Measurements from ENCODE around the gene CETP.

Gene CETP

DNA sequence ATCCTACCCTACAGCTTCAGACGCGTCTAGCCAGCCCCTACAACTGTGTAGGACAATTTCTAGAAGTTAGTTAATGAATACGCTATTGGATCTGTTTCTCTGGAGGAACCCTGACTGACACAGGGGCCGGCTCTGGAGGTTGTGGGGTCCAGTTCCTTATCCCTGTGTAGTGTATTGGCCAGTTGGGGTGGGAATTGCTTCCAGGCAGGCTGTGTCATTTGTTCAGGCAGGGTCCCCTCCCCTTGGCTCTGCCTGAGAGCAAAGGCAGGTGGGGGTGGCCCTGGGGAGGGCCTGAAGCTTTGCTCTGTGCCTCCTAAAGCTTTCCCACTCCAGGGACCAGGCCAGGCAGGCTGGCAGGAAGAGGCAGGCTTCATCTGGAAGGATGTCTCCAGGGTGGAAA is 11.7 kb upstream of the CETP start:
- Histone ChIP-seq H3K4me2 (ENCODE audit: low read length) (no peak overlapping the region), H3K79me2 (no peaks in the 10 kb centered on the region), H3K27me3 (ENCODE audit: control insufficient read depth, insufficient read depth, low read length) (no peaks in the 10 kb centered on the region), H3K4me3 (ENCODE audit: low read depth, low read length) (no peak overlapping the region), H2AFZ (no peak overlapping the region), H3K9ac (no peak overlapping the region), H3K27ac (no peak overlapping the region), H3K36me3 (ENCODE audit: control insufficient read depth, insufficient read depth, low read length) (no peaks in the 10 kb centered on the region), H3K4me1 (no peaks in the 10 kb centered on the region), H3K9me3 (ENCODE audit: control insufficient read depth, low read length) (no peaks in the 10 kb centered on the region)
- TF ChIP-seq, protein P1, sequence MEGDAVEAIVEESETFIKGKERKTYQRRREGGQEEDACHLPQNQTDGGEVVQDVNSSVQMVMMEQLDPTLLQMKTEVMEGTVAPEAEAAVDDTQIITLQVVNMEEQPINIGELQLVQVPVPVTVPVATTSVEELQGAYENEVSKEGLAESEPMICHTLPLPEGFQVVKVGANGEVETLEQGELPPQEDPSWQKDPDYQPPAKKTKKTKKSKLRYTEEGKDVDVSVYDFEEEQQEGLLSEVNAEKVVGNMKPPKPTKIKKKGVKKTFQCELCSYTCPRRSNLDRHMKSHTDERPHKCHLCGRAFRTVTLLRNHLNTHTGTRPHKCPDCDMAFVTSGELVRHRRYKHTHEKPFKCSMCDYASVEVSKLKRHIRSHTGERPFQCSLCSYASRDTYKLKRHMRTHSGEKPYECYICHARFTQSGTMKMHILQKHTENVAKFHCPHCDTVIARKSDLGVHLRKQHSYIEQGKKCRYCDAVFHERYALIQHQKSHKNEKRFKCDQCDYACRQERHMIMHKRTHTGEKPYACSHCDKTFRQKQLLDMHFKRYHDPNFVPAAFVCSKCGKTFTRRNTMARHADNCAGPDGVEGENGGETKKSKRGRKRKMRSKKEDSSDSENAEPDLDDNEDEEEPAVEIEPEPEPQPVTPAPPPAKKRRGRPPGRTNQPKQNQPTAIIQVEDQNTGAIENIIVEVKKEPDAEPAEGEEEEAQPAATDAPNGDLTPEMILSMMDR (IDR thresholded peaks at IDR 0.05), result no peak

DNA sequence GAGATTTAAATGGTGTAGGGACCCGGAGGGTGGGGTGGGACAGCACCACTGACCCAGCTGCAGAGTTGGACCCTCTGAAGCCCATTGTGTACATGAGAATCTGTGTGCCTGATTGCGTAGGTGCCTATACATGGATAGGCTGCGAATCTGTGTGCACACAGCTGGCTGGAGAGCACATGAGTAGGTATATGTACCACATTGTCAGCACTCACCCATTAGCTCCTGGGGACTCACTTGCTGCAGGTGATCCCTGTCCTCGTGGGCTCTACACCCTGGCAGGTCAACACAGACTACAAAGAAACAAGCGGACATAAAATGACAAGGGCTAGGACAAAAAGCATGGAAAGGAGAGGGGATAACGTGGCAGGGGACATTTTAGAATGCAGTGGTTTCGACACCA is 11.3 kb upstream of the CETP start:
- Histone ChIP-seq H3K4me2 (ENCODE audit: low read length) (no peak overlapping the region), H3K9me3 (ENCODE audit: control insufficient read depth, low read length) (no peaks in the 10 kb centered on the region), H3K4me3 (ENCODE audit: low read depth, low read length) (no peak overlapping the region), H3K79me2 (no peaks in the 10 kb centered on the region), H3K36me3 (ENCODE audit: control insufficient read depth, insufficient read depth, low read length) (no peaks in the 10 kb centered on the region), H3K9ac (no peak overlapping the region), H3K27me3 (ENCODE audit: control insufficient read depth, insufficient read depth, low read length) (no peaks in the 10 kb centered on the region), H2AFZ (no peak overlapping the region), H3K27ac (no peak overlapping the region), H3K4me1 (no peaks in the 10 kb centered on the region)
- TF ChIP-seq, protein P1 (IDR thresholded peaks at IDR 0.05), result no peak

DNA sequence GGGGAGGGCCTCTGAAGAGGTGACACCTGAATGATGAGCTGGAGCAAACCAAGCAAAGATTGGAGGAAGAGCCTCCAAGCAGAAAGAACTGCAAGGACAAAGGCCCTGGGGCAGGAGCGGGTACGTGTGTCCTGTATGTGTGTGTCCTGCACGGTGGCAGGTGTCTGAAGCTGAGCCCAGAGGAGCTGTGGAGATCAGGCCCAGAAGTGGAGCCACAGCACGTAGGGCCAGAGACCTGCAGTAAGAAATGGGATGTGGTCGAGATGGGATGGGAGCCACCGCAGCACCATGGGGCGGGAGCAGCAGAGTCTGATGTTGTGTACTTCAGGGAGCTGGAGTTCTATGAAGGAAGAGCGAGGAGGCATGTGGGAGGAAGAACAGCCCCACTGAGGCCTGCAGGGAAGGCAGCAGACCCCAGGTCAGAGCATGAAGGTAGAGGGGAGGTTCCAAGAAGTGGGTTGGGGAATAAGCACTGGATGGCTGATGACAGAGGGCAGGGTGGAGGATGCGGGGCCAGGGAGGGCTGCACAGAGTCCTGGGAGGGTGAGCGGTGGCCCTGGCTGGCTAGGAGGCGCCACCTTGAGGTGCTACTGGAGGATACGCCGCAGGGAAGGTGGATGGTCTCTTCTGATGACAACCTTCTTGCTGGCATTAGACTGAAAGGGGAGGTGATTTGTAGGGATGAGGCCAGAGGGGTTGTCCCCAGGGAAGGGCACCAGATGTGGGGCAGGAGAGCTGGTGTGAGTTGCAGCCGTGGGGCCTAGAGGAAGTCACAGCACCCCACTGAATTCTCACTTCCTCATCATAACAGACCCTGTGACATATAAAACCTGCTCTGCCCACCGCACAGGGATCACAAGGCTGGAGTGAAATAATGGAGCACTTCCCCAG is 10.6 kb upstream of the CETP start:
- Histone ChIP-seq H2AFZ (no peak overlapping the region), H3K4me2 (ENCODE audit: low read length) (no peak overlapping the region), H3K9me3 (ENCODE audit: control insufficient read depth, low read length) (no peaks in the 10 kb centered on the region), H3K27me3 (ENCODE audit: control insufficient read depth, insufficient read depth, low read length) (no peaks in the 10 kb centered on the region), H3K4me3 (ENCODE audit: low read depth, low read length) (no peak overlapping the region), H3K27ac (no peak overlapping the region), H3K79me2 (no peaks in the 10 kb centered on the region), H3K36me3 (ENCODE audit: control insufficient read depth, insufficient read depth, low read length) (no peaks in the 10 kb centered on the region), H3K4me1 (no peaks in the 10 kb centered on the region), H3K9ac (no peak overlapping the region)
- TF ChIP-seq, protein P1 (IDR thresholded peaks at IDR 0.05), result peak; percentile 74

DNA sequence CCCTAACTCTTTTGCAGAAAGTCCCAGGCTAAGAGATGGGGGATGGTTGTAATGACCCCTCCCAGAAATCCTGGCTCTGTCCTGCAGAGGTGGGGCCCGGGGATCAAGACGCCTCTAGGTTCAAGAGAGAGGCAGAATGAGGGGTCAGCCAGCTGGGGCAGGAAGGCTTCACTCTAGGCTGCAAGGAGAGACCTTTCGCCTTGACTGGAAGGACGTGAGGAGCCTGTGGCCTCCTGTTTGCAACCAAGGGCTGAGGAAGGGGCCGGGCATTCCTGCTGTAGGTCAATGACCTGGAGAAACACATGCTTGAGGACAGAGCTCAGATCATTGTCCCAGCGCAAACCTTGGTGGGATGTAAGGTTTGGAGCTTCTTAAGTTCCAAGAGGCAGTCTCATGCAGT is 8.7 kb upstream of the CETP start:
- no peaks in the 10 kb centered on the region for H3K9me3 ChIP-seq (ENCODE audit: control insufficient read depth, low read length)
- no peaks in the 10 kb centered on the region for H3K36me3 ChIP-seq (ENCODE audit: control insufficient read depth, insufficient read depth, low read length)
- H2AFZ ChIP-seq, result no peak overlapping the region
- H3K9ac ChIP-seq, result no peak overlapping the region
- H3K27me3 ChIP-seq (ENCODE audit: control insufficient read depth, insufficient read depth, low read length), result no peaks in the 10 kb centered on the region
- TF ChIP-seq, protein P1 (IDR thresholded peaks at IDR 0.05), result no peak
- no peak overlapping the region for H3K4me3 ChIP-seq (ENCODE audit: low read depth, low read length)
- H3K79me2 ChIP-seq, result no peaks in the 10 kb centered on the region
- no peak overlapping the region for H3K4me2 ChIP-seq (ENCODE audit: low read length)
- H3K4me1 ChIP-seq, result no peaks in the 10 kb centered on the region
- no peak overlapping the region for H3K27ac ChIP-seq

DNA sequence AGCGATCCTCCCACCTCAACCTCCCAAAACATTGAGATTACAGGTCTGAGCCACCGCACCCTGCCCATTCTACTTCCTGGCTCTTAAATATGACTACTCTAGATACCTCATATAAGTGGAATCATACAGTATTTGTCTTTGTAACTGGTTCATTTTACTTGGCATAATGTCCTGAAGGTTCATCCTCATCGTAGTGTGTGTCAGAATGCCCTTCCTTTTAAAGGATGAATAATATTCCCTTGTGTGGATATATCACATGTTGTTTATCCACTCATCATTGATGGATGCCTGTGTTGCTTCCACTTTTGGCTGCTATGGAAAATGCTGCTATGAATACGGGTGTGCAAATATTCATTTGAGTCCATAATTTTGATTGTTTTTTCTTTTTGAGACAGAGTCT is 5.7 kb upstream of the CETP start:
- TF ChIP-seq, protein P1 (IDR thresholded peaks at IDR 0.05), result no peak
- H3K27me3 ChIP-seq (ENCODE audit: control insufficient read depth, insufficient read depth, low read length), result no peaks in the 10 kb centered on the region
- no peak overlapping the region for H3K9ac ChIP-seq
- H3K4me1 ChIP-seq, result no peaks in the 10 kb centered on the region
- H2AFZ ChIP-seq, result no peak overlapping the region
- H3K79me2 ChIP-seq, result no peaks in the 10 kb centered on the region
- no peak overlapping the region for H3K27ac ChIP-seq
- H3K36me3 ChIP-seq (ENCODE audit: control insufficient read depth, insufficient read depth, low read length), result no peaks in the 10 kb centered on the region
- H3K4me2 ChIP-seq (ENCODE audit: low read length), result no peak overlapping the region
- no peak overlapping the region for H3K4me3 ChIP-seq (ENCODE audit: low read depth, low read length)
- no peaks in the 10 kb centered on the region for H3K9me3 ChIP-seq (ENCODE audit: control insufficient read depth, low read length)
